ENCODE measurements around the gene HS1BP3.

HS1BP3 gene

GRCh38 chr2:20590704-20591515 is 60.0 kb downstream of the HS1BP3 start:
- H4K20me1 ChIP-seq: peaks cover 17% of the 10 kb centered on the region
- no peaks in the 10 kb centered on the region for H3K36me3 ChIP-seq
- no peaks in the 10 kb centered on the region for H3K27me3 ChIP-seq
- TF ChIP-seq Cebpa-rat (IDR thresholded peaks at IDR 0.05): no peak
- H3K27ac ChIP-seq: no peak overlapping the region
- H3K4me3 ChIP-seq: no peak overlapping the region
- H3K9me3 ChIP-seq: no peaks in the 10 kb centered on the region
- H3K4me2 ChIP-seq: peak overlapping the region; percentile 55
- peaks cover 91% of the 10 kb centered on the region for H3K4me1 ChIP-seq
- no peak overlapping the region for H3K9ac ChIP-seq

- no peak overlapping the region for H3K9ac ChIP-seq
- no peaks in the 10 kb centered on the region for H3K27me3 ChIP-seq
- H4K20me1 ChIP-seq: peaks cover 10% of the 10 kb centered on the region
- no peaks in the 10 kb centered on the region for H3K36me3 ChIP-seq
- no peaks in the 10 kb centered on the region for H3K9me3 ChIP-seq
- no peak overlapping the region for H3K4me3 ChIP-seq
- peak overlapping the region; percentile 55 for H3K4me2 ChIP-seq
- H3K27ac ChIP-seq: no peak overlapping the region
- TF ChIP-seq Cebpa-rat (IDR thresholded peaks at IDR 0.05): no peak
- H3K4me1 ChIP-seq: peaks cover 86% of the 10 kb centered on the region
These were observed 60.8 kb downstream of the HS1BP3 start for GRCh38 chr2:20589975-20590703.

GRCh38 chr2:20588918-20589871 is 61.7 kb downstream of the HS1BP3 start:
- Histone ChIP-seq H3K9ac (no peak overlapping the region), H3K4me2 (peak overlapping the region; percentile 55), H3K4me1 (peaks cover 86% of the 10 kb centered on the region), H3K9me3 (no peaks in the 10 kb centered on the region), H3K36me3 (no peaks in the 10 kb centered on the region), H3K27me3 (no peaks in the 10 kb centered on the region), H4K20me1 (peaks cover under 1% of the 10 kb centered on the region; the same call in 1 of the 2 replicates), H3K27ac (no peak overlapping the region), H3K4me3 (no peak overlapping the region)
- no peak for TF ChIP-seq Cebpa-rat (IDR thresholded peaks at IDR 0.05)

GRCh38 chr2:20585710-20586594 is 64.9 kb downstream of the HS1BP3 start:
- no peak for TF ChIP-seq Cebpa-rat (IDR thresholded peaks at IDR 0.05)
- 0 out of 2 replicates have a peak overlapping the region, but pooled peaks have one; percentile 7 for H3K4me2 ChIP-seq
- H3K27me3 ChIP-seq: no peaks in the 10 kb centered on the region
- peaks cover 7% of the 10 kb centered on the region for H3K9me3 ChIP-seq
- H3K4me1 ChIP-seq: peaks cover 83% of the 10 kb centered on the region
- no peaks in the 10 kb centered on the region for H4K20me1 ChIP-seq
- no peak overlapping the region for H3K4me3 ChIP-seq
- no peak overlapping the region for H3K27ac ChIP-seq
- no peak overlapping the region for H3K9ac ChIP-seq
- H3K36me3 ChIP-seq: no peaks in the 10 kb centered on the region

- Histone ChIP-seq H3K36me3 (no peaks in the 10 kb centered on the region), H3K4me3 (no peak overlapping the region), H3K27me3 (no peaks in the 10 kb centered on the region), H3K27ac (no peak overlapping the region), H3K9ac (no peak overlapping the region), H3K4me1 (peaks cover 84% of the 10 kb centered on the region), H4K20me1 (no peaks in the 10 kb centered on the region), H3K4me2 (no peak overlapping the region), H3K9me3 (peaks cover 9% of the 10 kb centered on the region)
- TF ChIP-seq Cebpa-rat (IDR thresholded peaks at IDR 0.05): no peak
These were observed 65.6 kb downstream of the HS1BP3 start for GRCh38 chr2:20585359-20585709.

GRCh38 chr2:20584399-20585358 is 66.2 kb downstream of the HS1BP3 start:
- H3K9ac ChIP-seq: no peak overlapping the region
- H3K4me3 ChIP-seq: no peak overlapping the region
- H3K9me3 ChIP-seq: peaks cover 9% of the 10 kb centered on the region
- H3K4me1 ChIP-seq: peaks cover 84% of the 10 kb centered on the region
- no peak overlapping the region for H3K27ac ChIP-seq
- H3K27me3 ChIP-seq: no peaks in the 10 kb centered on the region
- no peaks in the 10 kb centered on the region for H4K20me1 ChIP-seq
- H3K4me2 ChIP-seq: peak overlapping the region; percentile 41
- TF ChIP-seq Cebpa-rat (IDR thresholded peaks at IDR 0.05): no peak
- no peaks in the 10 kb centered on the region for H3K36me3 ChIP-seq

GRCh38 chr2:20584045-20584398 is 66.9 kb downstream of the HS1BP3 start:
- no peaks in the 10 kb centered on the region for H4K20me1 ChIP-seq
- no peak overlapping the region for H3K4me3 ChIP-seq
- no peaks in the 10 kb centered on the region for H3K36me3 ChIP-seq
- H3K9ac ChIP-seq: no peak overlapping the region
- H3K27ac ChIP-seq: no peak overlapping the region
- TF ChIP-seq Cebpa-rat (IDR thresholded peaks at IDR 0.05): no peak
- H3K27me3 ChIP-seq: no peaks in the 10 kb centered on the region
- peak overlapping the region; percentile 41 for H3K4me2 ChIP-seq
- H3K4me1 ChIP-seq: peaks cover 85% of the 10 kb centered on the region
- H3K9me3 ChIP-seq: peaks cover 9% of the 10 kb centered on the region

- Histone ChIP-seq H3K9ac (no peak overlapping the region), H3K27ac (no peak overlapping the region), H3K36me3 (no peaks in the 10 kb centered on the region), H4K20me1 (no peaks in the 10 kb centered on the region), H3K4me1 (peaks cover 85% of the 10 kb centered on the region), H3K9me3 (peaks cover 9% of the 10 kb centered on the region), H3K4me3 (no peak overlapping the region), H3K4me2 (peak overlapping the region; percentile 41), H3K27me3 (no peaks in the 10 kb centered on the region)
- TF ChIP-seq Cebpa-rat (IDR thresholded peaks at IDR 0.05): no peak
These were observed 67.4 kb downstream of the HS1BP3 start for GRCh38 chr2:20583425-20583881.

Data from BLaER1 (cell line).